OCI-LY1 (cell line): ENCODE data around the gene ANKH.

ENCODE experiments used
- CTCF ChIP-seq: fragments of 200-600 bp; sonication (generic), shearing (Covaris generic); IDR thresholded peaks from 2 replicates; pipeline ENCODE4 v1.5.1; 2017; ENCODE audit warnings: mild to moderate bottlenecking, antibody characterized with exemption, low read length, moderate library complexity, mixed read lengths
- EZH2 ChIP-seq: fragments of 200-600 bp; sonication (generic), shearing (Covaris generic); IDR thresholded peaks from 2 replicates; pipeline ENCODE4 v1.8.0; 2017; ENCODE audit warnings: borderline replicate concordance, mixed run types, mild to moderate bottlenecking, antibody characterized with exemption, low read length, moderate library complexity, mixed read lengths

DNA sequence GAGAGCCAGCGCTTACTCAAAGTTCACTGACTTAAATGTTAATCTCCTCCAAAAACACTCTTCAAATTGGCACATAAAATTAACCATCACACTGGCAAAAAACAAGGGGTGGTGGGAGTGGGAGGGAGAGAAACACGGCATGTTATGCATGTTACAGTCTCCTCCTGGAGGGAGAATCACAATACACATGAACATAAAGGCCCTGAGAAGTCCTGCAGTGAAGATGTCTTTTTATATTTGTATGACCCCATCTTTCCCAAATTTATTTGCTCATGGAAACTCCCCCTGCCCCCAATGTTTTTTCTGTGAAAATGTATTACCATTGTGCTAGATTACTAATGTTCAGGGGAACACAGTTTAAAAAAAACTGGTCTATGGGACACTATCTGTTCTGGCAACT lies 37.8 kb upstream of the ANKH start:
- TF ChIP-seq CTCF, result no peak
- no peak for TF ChIP-seq EZH2
